Neuron (in vitro differentiated cells): Measurements from ENCODE around the gene ITGB1BP1.

ENCODE experiments used
- H2AFZ ChIP-seq: one replicate; pipeline ENCODE4 v1.6.1; 2013; ENCODE audit warnings: low read depth, mild to moderate bottlenecking, inconsistent platforms, low read length, moderate library complexity
- H3K27me3 ChIP-seq: one replicate; pipeline ENCODE4 v1.6.1; 2013; ENCODE audit warnings: low read length; ENCODE audit not compliant: insufficient read depth
- H3K36me3 ChIP-seq: one replicate; pipeline ENCODE4 v1.6.1; 2013; ENCODE audit warnings: low read length; ENCODE audit not compliant: insufficient read depth
- H3K4me1 ChIP-seq: one replicate; pipeline ENCODE4 v1.6.1; 2013; ENCODE audit warnings: low read length; ENCODE audit not compliant: insufficient read depth
- H3K4me3 ChIP-seq: 2 replicates; pipeline ENCODE4 v1.5.1; 2013; ENCODE audit warnings: mild to moderate bottlenecking, low read length, moderate library complexity
- H3K9me3 ChIP-seq: one replicate; pipeline ENCODE4 v1.6.1; 2013; ENCODE audit warnings: low read length

Gene ITGB1BP1

GRCh38 chr2:9388950-9389911 lies 34.1 kb downstream of the ITGB1BP1 start:
- H3K4me3 ChIP-seq, result no peak overlapping the region
- H3K4me1 ChIP-seq, result peaks cover 13% of the 10 kb centered on the region
- H2AFZ ChIP-seq, result no peak overlapping the region
- H3K9me3 ChIP-seq, result no peaks in the 10 kb centered on the region
- H3K36me3 ChIP-seq, result peaks cover 80% of the 10 kb centered on the region
- H3K27me3 ChIP-seq, result no peaks in the 10 kb centered on the region

GRCh38 chr2:9388199-9388681 lies 35.1 kb downstream of the ITGB1BP1 start:
- Histone ChIP-seq H3K27me3 (no peaks in the 10 kb centered on the region), H2AFZ (no peak overlapping the region), H3K9me3 (no peaks in the 10 kb centered on the region), H3K36me3 (peaks cover 76% of the 10 kb centered on the region), H3K4me1 (peaks cover 12% of the 10 kb centered on the region), H3K4me3 (no peak overlapping the region)

DNA sequence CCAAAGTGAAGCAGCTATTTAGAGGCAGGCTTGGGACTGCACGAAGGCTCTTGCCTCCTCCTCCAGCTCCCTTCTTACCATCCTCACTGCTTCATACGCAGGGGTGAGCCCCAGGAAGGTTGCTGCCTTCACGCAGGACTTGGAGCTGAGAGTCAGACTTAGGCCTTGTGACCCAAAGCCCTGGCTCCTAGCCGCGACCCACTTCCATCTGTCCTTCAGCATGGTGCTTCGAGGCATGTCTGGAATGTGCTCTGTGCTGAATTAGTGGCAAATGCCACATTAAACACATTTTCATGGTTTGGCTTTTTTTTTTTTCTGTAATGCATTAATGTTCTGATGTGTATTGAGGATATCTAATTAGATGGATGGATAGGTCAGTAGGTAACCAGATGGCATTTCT lies 37.5 kb downstream of the ITGB1BP1 start:
- H3K4me3 ChIP-seq, result no peak overlapping the region
- peaks cover 84% of the 10 kb centered on the region for H3K36me3 ChIP-seq
- no peak overlapping the region for H2AFZ ChIP-seq

DNA sequence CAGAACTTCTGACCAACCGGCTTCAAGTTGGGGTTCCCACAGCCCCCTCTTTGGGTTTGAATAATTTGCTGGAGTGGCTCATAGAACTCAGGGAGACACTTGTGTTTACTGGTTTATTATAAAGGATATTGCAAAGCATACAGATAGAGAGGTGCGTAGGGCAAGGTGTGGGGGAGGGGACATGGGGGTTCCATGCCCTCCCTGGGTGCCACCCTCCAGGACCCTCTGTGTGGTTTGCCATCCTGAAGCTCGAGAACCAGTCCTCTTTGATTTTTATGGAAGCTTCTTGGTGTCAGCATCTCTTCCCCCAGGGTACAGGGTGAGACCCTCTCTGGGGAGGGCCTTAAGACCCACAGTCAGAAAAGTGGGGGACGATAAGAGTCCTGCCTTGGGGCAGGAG lies 38.8 kb downstream of the ITGB1BP1 start:
- H3K4me1 ChIP-seq, result no peaks in the 10 kb centered on the region
- H3K4me3 ChIP-seq, result no peak overlapping the region
- peaks cover 75% of the 10 kb centered on the region for H3K36me3 ChIP-seq
- no peaks in the 10 kb centered on the region for H3K9me3 ChIP-seq
- no peaks in the 10 kb centered on the region for H3K27me3 ChIP-seq
- H2AFZ ChIP-seq, result no peak overlapping the region

More for the DNA sequence above, 37.5 kb downstream of the ITGB1BP1 start:
- H3K4me1 ChIP-seq, result no peaks in the 10 kb centered on the region
- H3K27me3 ChIP-seq, result no peaks in the 10 kb centered on the region
- no peaks in the 10 kb centered on the region for H3K9me3 ChIP-seq

DNA sequence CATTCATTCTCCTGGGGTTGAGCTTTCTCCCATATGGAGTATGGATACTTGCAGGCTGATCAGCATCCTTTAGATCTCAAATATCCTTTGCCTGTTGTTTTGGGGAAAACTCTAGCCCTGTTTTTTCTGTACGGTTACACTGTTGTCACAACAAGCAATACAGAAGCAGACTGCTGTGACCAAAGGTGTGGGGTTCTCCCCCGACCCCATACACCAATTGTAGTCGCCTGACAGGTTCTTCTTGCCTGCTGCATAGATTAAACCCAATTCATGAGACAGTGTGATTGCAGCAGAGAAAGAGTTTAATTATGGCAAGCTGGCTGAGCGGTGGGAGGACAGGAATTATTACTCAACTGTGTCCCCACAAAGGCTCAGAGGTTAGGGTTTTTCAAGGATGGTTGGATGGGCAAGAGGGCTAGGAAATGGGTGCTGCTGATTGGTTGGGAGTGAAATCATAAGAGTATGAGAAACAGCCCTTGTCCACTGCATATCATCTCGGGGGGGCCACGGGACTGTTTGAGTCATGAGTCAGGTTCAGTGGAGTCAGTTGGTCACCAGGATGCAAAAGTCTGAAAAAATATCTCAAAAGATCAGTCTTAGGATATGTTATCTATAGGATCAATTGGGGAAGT lies 40.6 kb downstream of the ITGB1BP1 start:
- Histone ChIP-seq H3K4me3 (no peak overlapping the region), H3K27me3 (no peaks in the 10 kb centered on the region), H2AFZ (no peak overlapping the region), H3K4me1 (no peaks in the 10 kb centered on the region), H3K9me3 (no peaks in the 10 kb centered on the region), H3K36me3 (peaks cover 75% of the 10 kb centered on the region)

- Histone ChIP-seq H3K4me1 (no peaks in the 10 kb centered on the region), H3K4me3 (no peak overlapping the region), H3K36me3 (peaks cover 79% of the 10 kb centered on the region), H3K9me3 (no peaks in the 10 kb centered on the region), H2AFZ (no peak overlapping the region), H3K27me3 (no peaks in the 10 kb centered on the region)
These were observed 42.4 kb downstream of the ITGB1BP1 start for GRCh38 chr2:9380702-9381628.

DNA sequence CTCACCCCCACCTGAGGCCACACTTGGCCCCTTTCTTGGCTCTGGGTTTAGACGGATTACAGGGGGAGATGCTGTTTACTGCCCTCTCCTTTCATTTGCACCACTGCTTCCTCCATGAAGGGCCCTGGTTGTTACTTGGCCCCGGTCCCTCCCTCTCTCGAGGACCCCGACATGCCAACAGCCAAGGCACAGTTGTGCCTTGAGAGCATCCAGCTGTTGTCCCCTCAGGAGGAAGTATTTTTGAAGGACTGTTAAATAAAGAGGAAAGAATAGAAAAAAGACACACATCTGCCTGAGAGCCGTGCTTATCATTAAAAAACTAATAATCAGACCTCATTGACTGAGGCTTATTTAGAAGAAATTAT lies 44.0 kb downstream of the ITGB1BP1 start:
- peaks cover 75% of the 10 kb centered on the region for H3K36me3 ChIP-seq
- H3K4me1 ChIP-seq, result no peaks in the 10 kb centered on the region
- no peak overlapping the region for H3K4me3 ChIP-seq
- H3K27me3 ChIP-seq, result no peaks in the 10 kb centered on the region
- H3K9me3 ChIP-seq, result no peaks in the 10 kb centered on the region
- H2AFZ ChIP-seq, result no peak overlapping the region

GRCh38 chr2:9378433-9379390 lies 44.6 kb downstream of the ITGB1BP1 start:
- no peaks in the 10 kb centered on the region for H3K9me3 ChIP-seq
- H3K27me3 ChIP-seq, result no peaks in the 10 kb centered on the region

GRCh38 chr2:9377461-9378097 lies 45.7 kb downstream of the ITGB1BP1 start:
- Histone ChIP-seq H2AFZ (no peak overlapping the region), H3K9me3 (no peaks in the 10 kb centered on the region), H3K4me1 (no peaks in the 10 kb centered on the region), H3K4me3 (no peak overlapping the region), H3K36me3 (peaks cover 71% of the 10 kb centered on the region), H3K27me3 (no peaks in the 10 kb centered on the region)

More at GRCh38 chr2:9378433-9379390, 44.6 kb downstream of the ITGB1BP1 start:
- no peak overlapping the region for H2AFZ ChIP-seq
- H3K4me1 ChIP-seq, result no peaks in the 10 kb centered on the region
- peaks cover 74% of the 10 kb centered on the region for H3K36me3 ChIP-seq
- no peak overlapping the region for H3K4me3 ChIP-seq

GRCh38 chr2:9375857-9376428 lies 47.4 kb downstream of the ITGB1BP1 start:
- Histone ChIP-seq H3K36me3 (peaks cover 73% of the 10 kb centered on the region), H3K9me3 (no peaks in the 10 kb centered on the region), H2AFZ (no peak overlapping the region)

DNA sequence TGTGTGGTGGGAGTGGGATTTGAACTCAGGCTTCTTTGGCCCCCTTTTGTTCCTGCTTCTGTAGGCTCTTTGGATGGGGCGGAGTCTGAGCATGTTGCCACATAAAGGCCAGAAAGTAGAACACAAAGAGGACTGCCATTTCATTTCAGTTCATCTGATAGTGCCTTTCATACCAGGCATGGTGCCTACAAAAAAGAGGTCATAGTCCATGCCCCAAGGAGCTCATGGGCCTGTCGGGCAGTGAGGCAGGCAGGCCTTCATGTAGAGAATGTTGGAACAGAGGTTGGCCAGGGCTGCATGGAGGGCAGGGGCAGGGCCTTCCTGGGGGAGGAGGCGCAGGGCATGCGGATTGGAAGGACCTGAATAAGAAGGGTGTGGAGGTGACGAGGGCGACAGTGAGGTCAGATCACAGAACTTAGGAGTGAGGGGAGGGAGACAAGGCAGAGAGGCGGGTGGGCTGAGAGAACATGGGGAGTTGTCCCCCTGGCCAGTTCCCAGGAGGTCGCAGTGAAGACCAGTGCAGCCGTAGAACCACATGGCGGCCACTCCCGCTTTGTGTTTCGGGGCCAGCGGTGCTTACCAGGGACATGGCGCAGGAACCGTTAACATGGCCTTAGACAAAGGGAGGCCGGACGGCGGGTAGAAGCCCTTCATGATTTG lies 49.1 kb downstream of the ITGB1BP1 start:
- Histone ChIP-seq H3K4me1 (no peaks in the 10 kb centered on the region), H3K27me3 (no peaks in the 10 kb centered on the region), H3K36me3 (peaks cover 84% of the 10 kb centered on the region), H2AFZ (no peak overlapping the region), H3K4me3 (no peak overlapping the region), H3K9me3 (no peaks in the 10 kb centered on the region)

More at GRCh38 chr2:9375857-9376428, 47.4 kb downstream of the ITGB1BP1 start:
- Histone ChIP-seq H3K27me3 (no peaks in the 10 kb centered on the region), H3K4me3 (no peak overlapping the region), H3K4me1 (no peaks in the 10 kb centered on the region)
